NCI-H748 (cell line): ENCODE data around the gene CREB3.

Experiments
- DNase-seq: peaks from one replicate; lab custom pipeline; 2025; ENCODE audit not compliant: unreplicated experiment; lab: John Stamatoyannopoulos, UW

CREB3 gene

GRCh38 chr9:35771943-35772342 is 39.5 kb downstream of the CREB3 start:
- peak; percentile 37 for DNase-seq

- DNase-seq, result peak; percentile 49
Measured at GRCh38 chr9:35774907-35775635, 42.6 kb downstream of the CREB3 start.

GRCh38 chr9:35776018-35776417 is 43.6 kb downstream of the CREB3 start:
- peak; percentile 93 for DNase-seq

DNA sequence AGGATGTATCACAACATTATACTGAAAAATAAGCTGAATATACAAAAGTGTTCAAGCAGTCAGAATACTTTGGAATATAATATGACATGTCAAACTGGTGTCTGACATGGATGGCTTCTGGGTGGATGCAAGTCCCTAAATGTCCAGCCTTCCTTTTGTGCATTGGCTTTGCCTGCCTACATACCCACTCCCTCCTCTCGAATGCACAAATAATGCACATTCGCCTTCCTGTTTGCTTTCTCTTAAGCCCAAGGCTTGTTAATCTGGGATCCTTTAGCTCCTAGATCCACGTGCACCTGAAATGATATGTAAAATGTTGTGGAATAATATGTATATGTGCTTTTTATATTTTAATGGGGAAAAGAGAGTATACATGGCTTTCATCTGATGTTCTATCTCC is 46.0 kb downstream of the CREB3 start:
- DNase-seq, result no peak

- no peak for DNase-seq
Measured at GRCh38 chr9:35781066-35781465, 48.6 kb downstream of the CREB3 start.

- no peak for DNase-seq
Measured at GRCh38 chr9:35783418-35783817, 51.0 kb downstream of the CREB3 start.
